Glutamatergic neuron (in vitro differentiated cells): ENCODE measurements around the gene NTM. TPM values are rescaled to one million over a fixed set of nuclear protein-coding genes. Genes with fewer than 3 reads are reported as not detected.

Experiments
- DNase-seq: peaks from one replicate; pipeline ENCODE4 v3.0.0; 2022
- H3K27ac Mint-ChIP-seq: one replicate; pipeline ENCODE4 v1.8.0; 2020; ENCODE audit warnings: mild to moderate bottlenecking, mixed read lengths, inconsistent platforms; ENCODE audit not compliant: unreplicated experiment
- H3K27me3 Mint-ChIP-seq: one replicate; pipeline ENCODE4 v1.8.0; 2020; ENCODE audit warnings: mild to moderate bottlenecking, moderate library complexity, mixed read lengths, inconsistent platforms; ENCODE audit not compliant: unreplicated experiment
- H3K36me3 Mint-ChIP-seq: one replicate; pipeline ENCODE4 v1.8.0; 2020; ENCODE audit warnings: mild to moderate bottlenecking, mixed read lengths, inconsistent platforms; ENCODE audit not compliant: unreplicated experiment
- H3K4me1 Mint-ChIP-seq: one replicate; pipeline ENCODE4 v1.8.0; 2020; ENCODE audit warnings: mild to moderate bottlenecking, low read depth, mixed read lengths, inconsistent platforms; ENCODE audit not compliant: unreplicated experiment
- H3K4me3 Mint-ChIP-seq: one replicate; pipeline ENCODE4 v1.8.0; 2020; ENCODE audit warnings: mild to moderate bottlenecking, mixed read lengths, inconsistent platforms; ENCODE audit not compliant: unreplicated experiment
- H3K9me3 Mint-ChIP-seq: one replicate; pipeline ENCODE4 v1.8.0; 2020; ENCODE audit warnings: mild to moderate bottlenecking, moderate library complexity, mixed read lengths, inconsistent platforms; ENCODE audit not compliant: unreplicated experiment
- CTCF ChIP-seq: fragments of 200-600 bp; sonication (generic); IDR thresholded peaks from one replicate; pipeline ENCODE4 v1.5.0; 2021; ENCODE audit not compliant: partially characterized antibody, unreplicated experiment
- long read RNA-seq: library from polyadenylated mRNA; unstranded; transcript quantifications from one replicate; pipeline ENCODE4 v2.0.0, GENCODE V29; 2020; ENCODE audit not compliant: unreplicated experiment
- total RNA-seq: library from RNA; stranded (reverse); fragmentation: NEBNext Ultra II Directional; extraction: Animal tissue kit (Norgen Biotek cat#: 25700); gene quantifications from one replicate; pipeline ENCODE4 v1.2.1, GENCODE V29; 2021; ENCODE audit not compliant: unreplicated experiment

The NTM gene
- 1.2 TPM for total RNA-seq
- long read RNA-seq, partial matches to known transcripts: 0 of 1 reads
- long read RNA-seq, other reads (novel, unspliced or antisense): 1 of 1 reads

DNA sequence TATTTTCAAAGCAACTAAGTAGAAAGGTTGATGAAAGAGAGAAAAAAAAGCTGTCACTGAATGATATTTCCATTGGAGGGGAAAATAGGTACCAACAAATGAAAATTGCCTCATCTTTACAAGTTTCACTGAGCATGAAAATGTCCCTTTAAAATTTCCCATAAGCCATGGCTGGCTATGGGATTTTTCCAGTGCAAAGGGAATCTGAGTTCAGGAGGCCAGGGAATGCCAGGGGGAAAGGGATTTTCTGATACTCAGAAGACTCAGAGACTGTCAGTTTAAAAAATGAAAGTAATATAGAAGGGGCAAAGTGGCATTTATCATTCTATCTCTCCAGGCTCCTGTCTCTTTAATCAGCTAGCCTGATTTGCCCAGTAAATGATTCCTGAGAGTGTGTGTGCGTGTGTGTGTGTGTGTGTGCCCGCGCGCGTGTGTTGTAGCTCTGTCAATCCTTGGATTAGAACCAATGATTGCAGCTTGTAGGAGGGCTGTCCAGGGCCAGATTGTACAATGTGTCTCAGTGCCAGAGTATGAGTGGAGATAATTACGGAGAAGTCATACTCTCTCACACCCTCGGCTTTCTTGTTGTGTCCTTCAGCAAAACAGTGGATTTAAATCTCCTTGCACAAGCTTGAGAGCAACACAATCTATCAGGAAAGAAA lies at the start of gene NTM:
Gene NTM (plus strand): TSS at position 526 of the 662 bp plus-strand sequence.
- peak; percentile 53 for DNase-seq
- Mint-ChIP-seq H3K4me3 (no peak within 1 kb of the TSS), H3K27ac (no peak within 1 kb of the TSS), H3K36me3 (no peaks in the 10 kb centered on the region), H3K27me3 (peaks cover 2% of the 10 kb centered on the region), H3K4me1 (peaks cover 13% of the 10 kb centered on the region), H3K9me3 (peaks cover 2% of the 10 kb centered on the region)
- no peak for TF ChIP-seq CTCF

GRCh38 chr11:131324921-131325570 lies 45.4 kb upstream of the NTM start:
- H3K9me3 Mint-ChIP-seq: no peaks in the 10 kb centered on the region
- H3K4me3 Mint-ChIP-seq: no peak overlapping the region
- no peaks in the 10 kb centered on the region for H3K4me1 Mint-ChIP-seq
- no peaks in the 10 kb centered on the region for H3K27me3 Mint-ChIP-seq
- no peak for DNase-seq
- H3K36me3 Mint-ChIP-seq: peaks cover 6% of the 10 kb centered on the region
- no peak for TF ChIP-seq CTCF
- no peak overlapping the region for H3K27ac Mint-ChIP-seq

DNA sequence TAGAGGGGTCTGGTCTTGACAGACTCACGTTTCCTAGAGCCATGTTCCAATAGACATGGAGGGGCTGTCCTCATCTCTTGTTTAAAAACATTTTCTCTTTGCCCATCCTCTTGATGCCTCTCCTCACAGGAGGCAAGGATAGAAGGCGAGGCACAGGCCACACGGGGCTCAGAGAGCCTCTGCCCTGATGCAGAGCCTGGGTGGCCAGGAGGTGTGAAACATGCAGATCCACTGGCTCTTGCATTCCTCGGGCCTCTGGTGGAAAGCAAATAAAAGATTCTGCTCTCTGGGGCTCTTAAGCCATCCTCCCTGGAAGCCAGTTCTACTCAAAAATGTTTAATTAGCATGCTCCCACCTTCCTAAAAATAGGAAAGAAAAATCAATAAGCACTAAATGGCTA lies 43.6 kb upstream of the NTM start:
- Mint-ChIP-seq H3K4me1 (no peaks in the 10 kb centered on the region), H3K4me3 (no peak overlapping the region), H3K9me3 (peaks cover 2% of the 10 kb centered on the region), H3K27me3 (no peaks in the 10 kb centered on the region), H3K27ac (no peak overlapping the region), H3K36me3 (no peaks in the 10 kb centered on the region)
- no peak for DNase-seq
- no peak for TF ChIP-seq CTCF

GRCh38 chr11:131327421-131327820 lies 43.0 kb upstream of the NTM start:
- TF ChIP-seq CTCF: no peak
- Mint-ChIP-seq H3K9me3 (peaks cover 2% of the 10 kb centered on the region), H3K4me1 (no peaks in the 10 kb centered on the region), H3K36me3 (no peaks in the 10 kb centered on the region), H3K27ac (no peak overlapping the region), H3K4me3 (no peak overlapping the region), H3K27me3 (no peaks in the 10 kb centered on the region)
- no peak for DNase-seq

DNA sequence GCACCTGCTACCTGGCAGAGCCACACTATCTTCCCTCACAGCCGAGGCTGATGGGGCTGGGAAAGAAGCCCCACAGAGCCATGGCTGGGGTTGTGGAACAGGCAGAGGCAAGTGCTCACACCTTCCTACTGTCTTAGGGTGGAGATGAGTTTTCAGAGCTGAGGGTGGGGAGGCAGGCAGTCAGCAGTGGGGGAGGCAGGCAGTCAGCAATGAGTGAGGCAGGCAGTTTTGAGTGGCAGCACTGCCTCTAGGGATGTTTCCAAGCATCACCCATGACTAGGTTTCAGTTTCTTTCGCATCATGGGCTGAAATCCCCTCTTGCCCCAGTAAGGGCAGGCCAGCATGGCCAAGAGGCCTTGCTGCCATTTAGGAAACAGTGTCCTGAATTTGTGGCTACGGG lies 41.6 kb upstream of the NTM start:
- no peaks in the 10 kb centered on the region for H3K4me1 Mint-ChIP-seq
- H3K4me3 Mint-ChIP-seq: no peak overlapping the region
- no peaks in the 10 kb centered on the region for H3K36me3 Mint-ChIP-seq
- TF ChIP-seq CTCF: no peak
- H3K27me3 Mint-ChIP-seq: no peaks in the 10 kb centered on the region
- DNase-seq: no peak
- no peak overlapping the region for H3K27ac Mint-ChIP-seq
- peaks cover 2% of the 10 kb centered on the region for H3K9me3 Mint-ChIP-seq
